GM18873 (cell line): Measurements from ENCODE around the gene H2BK1.

Experiments used
- ATAC-seq: cut with Tn5 transposase; IDR thresholded peaks from one replicate; pipeline ENCODE4 v1.9.1; 2021; ENCODE audit warnings: mild to moderate bottlenecking, moderate library complexity, moderate number of reproducible peaks; ENCODE audit not compliant: unreplicated experiment, low FRiP score

Gene H2BK1

GRCh38 chr7:151210087-151210854 is at the start of gene H2BK1:
H2BK1 (minus strand) TSS chr7:151210488; CDS start chr7:151210318, 170 bp downstream.
- no peak for ATAC-seq

- no peak for ATAC-seq
Observed at GRCh38 chr7:151257990-151258389, 47.7 kb upstream of the H2BK1 start.

DNA sequence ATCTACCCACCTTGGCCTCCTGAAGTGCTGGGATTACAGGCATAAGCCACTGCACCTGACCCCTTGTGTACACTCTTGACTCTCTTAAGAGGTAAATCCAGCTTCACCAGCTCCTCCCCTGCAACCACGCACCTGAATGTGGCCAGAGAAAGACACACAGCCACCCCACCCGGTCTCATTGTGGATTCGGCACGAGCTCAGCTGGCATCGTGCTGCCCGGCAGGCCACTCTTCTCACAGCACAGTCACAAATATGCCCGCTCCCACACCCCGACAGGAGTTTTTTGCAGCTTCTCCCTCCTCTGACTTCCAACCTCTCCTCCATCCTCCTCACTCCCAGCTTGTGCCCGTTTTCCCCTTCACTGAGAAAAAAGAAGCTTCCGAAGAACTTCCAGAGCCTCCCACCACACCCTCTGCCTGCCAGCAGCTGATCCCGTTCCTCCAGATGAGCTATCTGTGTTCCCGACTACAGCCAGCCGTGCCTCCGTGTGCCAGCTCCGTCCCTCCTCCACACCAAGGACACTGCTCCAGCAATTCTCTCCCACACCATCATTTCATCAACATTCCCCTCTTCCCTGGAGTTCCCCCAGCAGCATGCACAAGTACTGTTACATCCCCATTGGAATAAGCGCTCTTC is 46.2 kb upstream of the H2BK1 start:
- ATAC-seq: no peak

- ATAC-seq: no peak
Observed at GRCh38 chr7:151255390-151255789, 45.1 kb upstream of the H2BK1 start.

GRCh38 chr7:151254851-151255250 is 44.6 kb upstream of the H2BK1 start:
- ATAC-seq: no peak

GRCh38 chr7:151254316-151254715 is 44.0 kb upstream of the H2BK1 start:
- no peak for ATAC-seq

DNA sequence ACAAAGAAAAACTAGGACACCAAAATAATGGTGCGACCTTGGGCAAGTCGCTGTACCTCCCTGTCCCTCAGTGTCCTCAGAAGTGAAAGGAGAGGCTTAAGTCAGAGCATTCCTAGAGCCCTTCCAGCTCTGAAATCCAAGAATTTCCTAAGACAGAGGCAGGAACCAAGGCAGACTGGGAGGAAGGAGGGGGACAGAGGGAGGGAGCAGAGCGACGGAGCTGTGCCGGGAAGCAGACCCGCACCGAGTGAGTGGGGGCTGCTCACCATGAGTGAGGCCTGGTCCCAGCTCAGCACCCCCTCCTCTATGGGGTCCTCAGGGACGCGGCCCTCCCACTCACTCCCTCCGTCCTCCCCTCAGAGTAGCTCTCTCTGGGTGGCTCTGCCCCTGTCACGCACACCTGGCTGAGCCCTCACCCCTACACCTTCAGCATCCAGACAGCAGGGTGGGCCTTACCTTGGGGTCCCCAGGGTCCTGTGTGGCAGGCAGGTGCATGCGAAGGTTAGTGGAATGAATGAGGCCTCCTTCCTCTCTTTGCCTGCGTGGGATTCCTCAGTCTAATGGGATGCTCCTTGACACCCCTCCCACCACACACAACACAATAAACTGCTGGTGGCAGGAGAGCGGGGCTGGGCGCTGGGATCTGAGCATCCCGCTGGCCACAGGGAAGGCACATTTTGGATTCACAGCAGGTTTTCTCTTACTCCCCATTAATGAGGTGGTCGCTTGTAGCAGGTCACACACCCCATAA is 42.8 kb upstream of the H2BK1 start:
- no peak for ATAC-seq

DNA sequence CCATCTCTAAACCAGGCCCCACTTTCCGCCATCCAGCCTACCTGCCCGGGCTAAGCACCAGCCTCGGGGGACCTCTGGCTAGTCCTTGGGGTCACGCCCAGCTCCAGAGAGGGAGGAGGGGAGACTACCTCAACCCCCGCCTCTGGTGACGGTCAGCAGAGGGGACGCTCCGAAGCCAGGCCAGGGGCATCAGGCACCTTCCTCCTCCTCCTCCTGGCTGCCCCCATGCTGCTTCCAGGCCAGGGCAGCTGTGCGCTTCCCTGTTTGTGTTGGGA is 42.2 kb upstream of the H2BK1 start:
- no peak for ATAC-seq

GRCh38 chr7:151251689-151252560 is 41.6 kb upstream of the H2BK1 start:
- no peak for ATAC-seq

DNA sequence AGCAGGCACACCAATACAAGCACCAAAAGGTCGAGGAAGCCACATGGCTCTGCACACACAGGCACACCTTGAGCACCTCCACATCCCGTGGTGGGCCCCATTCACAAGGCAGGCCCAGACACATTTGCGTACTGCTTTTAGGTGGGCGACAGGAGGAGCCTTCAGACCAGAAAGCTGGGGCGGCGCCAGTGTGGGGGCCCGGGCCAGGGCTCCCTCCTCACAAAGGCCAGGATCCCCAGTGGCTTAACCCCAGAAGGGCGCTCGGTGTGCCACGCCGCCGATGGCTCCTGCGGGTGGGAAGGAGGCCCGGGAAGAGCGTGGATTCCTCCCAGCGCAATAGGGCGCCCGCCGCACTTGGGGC is 41.0 kb upstream of the H2BK1 start:
- no peak for ATAC-seq

- no peak for ATAC-seq
Observed at GRCh38 chr7:151250181-151251132, 40.2 kb upstream of the H2BK1 start.

GRCh38 chr7:151249732-151250072 is 39.4 kb upstream of the H2BK1 start:
- ATAC-seq: no peak

DNA sequence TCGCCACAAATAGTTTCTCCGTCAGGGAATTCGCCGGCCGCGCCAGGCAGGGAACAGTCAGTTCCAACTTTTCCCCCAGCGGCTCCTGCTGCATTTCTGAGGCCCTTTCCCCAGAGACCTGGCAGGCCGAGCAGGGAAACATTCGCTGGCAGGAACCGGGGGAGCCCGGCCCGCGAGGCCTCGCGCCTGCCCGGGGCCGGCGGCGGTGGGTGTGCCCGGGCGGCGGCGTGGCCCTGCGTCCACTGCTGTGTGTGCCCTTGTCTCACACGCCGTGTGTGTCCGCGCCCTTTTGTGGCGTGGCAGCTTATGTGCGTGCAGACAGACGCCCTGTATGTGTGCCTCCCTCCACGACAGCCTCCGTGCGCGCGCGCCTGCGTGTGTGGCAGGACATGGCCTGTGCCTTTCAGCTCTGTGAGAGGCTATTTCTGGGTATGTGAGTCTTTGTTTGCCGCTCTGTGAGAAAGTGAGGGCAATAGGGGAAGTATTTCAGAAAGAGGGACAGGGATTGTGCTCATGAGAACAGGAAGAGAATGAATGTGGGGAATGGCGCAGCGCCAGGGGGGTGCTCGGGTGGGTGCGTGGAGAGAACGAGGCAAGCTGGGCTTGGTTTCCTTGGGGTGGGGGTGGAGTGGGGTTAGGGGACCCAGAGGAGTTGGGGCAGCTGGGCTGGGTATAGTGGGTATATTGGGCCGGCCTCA is 38.9 kb upstream of the H2BK1 start:
- ATAC-seq: no peak

DNA sequence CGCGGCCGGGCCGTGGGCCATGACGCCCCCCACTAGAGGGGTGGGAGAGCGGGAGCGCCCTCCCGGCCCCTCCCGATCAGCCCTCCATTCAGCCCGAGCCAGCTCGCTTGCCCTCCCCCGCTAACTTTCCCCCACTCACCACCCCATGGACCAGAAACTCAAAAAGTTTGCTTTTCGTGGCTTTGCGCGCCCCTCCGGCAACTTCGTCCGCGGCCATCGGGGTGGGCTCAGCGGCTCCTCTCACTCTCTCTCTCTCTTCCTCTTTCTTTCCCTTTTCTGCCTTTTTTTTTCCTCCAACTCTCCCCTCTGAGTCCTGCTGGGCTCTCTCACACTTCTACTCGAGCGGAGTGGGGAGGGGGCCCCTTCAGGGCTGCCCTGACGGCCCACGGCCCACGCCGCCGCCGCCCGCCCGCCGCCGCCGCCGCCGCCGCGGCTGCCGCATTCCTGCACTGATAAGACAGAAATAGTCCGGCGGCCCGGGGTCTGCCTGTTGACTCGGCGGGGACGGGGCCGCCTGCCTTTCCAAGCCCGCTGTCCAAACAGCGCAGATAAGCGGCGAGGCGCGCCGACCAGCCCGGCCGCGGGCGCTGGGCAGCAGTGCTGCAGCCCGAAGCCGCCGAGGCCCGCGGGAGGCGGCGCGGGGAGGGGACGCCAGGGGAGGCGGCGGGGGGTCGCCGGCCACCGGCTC is 38.2 kb upstream of the H2BK1 start, which contains the start of gene SMARCD3:
Gene SMARCD3 (minus strand): TSS at position 349 of the 688 bp plus-strand sequence. CDS start 132 bp downstream, at position 217.
- no peak for ATAC-seq

DNA sequence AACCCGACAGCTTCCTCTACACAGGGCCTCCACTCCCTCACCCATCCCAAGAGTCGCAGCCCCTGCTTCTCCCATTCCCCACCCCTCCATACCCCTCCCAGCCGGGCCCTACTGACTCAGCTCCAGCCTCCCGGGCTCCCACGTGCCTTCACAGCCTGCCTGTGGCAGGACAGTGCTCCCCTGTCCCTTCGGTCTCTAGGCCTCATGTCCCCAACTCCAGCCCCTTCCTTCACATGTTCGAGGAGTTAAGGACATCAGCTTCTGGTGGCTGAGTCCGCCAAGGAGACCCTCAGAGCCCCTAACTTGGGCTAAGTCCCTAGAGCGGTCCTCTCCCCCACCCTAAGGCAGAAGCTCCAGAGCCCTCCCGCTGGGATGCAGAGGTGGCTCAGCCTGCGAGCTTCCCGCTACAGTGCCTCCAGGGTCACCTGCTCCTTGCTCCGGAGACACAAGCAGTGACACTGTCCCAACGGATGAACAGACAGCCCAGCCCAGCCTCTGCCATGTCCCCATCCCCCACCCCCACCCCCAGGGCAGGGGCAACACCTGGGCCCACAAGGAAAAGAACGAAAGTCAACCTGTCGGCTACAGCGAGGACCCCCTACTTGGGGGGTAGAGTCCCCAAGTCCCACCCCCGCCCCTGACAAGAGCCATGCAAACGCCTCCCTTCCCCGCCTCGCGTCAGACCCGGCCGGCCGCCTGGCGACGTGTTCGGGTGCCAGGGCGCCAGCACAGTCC is 37.5 kb upstream of the H2BK1 start:
- ATAC-seq: no peak

DNA sequence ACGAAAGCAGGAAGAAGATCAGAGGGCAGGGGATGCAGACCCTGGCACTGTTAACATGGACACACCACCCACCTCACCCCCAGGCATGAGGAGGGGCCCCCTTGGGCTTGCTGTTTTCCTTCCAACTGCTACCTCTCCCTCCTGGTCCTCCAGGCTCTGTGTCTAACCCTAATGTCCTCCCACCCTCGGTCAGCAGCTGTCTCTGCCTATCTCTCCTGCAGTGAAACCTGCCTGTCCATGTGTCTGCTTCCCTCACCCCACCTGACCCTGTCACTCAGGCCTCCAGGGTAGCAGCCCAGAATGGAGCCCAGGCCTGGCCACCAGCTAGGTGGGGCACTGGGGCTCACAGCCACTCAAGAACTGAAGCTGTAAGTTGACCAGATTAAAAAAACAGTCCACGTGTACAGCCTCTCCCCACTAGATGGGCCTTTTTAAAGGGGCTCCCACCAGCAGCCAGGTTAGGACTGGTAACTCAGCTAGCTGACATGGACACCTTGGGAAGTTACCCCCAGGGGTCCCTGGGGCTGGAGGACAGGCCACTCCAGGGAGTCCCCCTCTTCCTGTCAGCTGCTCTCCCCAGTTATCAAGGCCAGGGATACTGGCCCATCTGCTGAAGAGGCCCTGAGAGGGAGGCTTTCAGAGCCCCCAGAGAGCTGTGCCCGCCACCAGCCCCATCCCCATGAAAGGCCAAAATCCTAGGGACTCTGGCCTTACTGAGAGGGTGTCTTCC is 36.7 kb upstream of the H2BK1 start:
- ATAC-seq: no peak
